K562 treated with DMSO at 1 percent for 4 hours (cell line): ENCODE results near the gene HS3ST1. TPM values are rescaled to one million over a fixed set of nuclear protein-coding genes. Genes with fewer than 3 reads are reported as not detected.

ENCODE experiments used
- total RNA-seq: library from RNA; unstranded; fragments of 300-600 nt; gene quantifications from 2 replicates; pipeline ENCODE4 v1.2.3, GENCODE V29; 2022; ENCODE audit not compliant: insufficient read depth

Gene HS3ST1
- not detected in 2 replicates for total RNA-seq

GRCh38 chr4:11428231-11428898 is at the start of gene HS3ST1:
TSS of gene HS3ST1 (minus strand) at chr4:11428894. CDS start at chr4:11400005, 28,889 bp downstream.

